Endothelial cell (in vitro differentiated cells): ENCODE data around the gene RUFY1. TPM values are rescaled to one million over a fixed set of nuclear protein-coding genes. Genes with fewer than 3 reads are reported as not detected.
"Not testable (repeated sequence)": the region's sequence is repeated elsewhere in the genome, so short reads cannot be mapped to it uniquely, and the experiment has no call there.

Source experiments
- DNase-seq: peaks from one replicate; pipeline ENCODE4 v3.0.0; 2021; ENCODE audit warnings: low spot score
- H3K27ac Mint-ChIP-seq: one replicate; pipeline ENCODE4 v1.8.0; 2021; ENCODE audit warnings: mixed read lengths, inconsistent platforms; ENCODE audit not compliant: unreplicated experiment
- H3K27me3 Mint-ChIP-seq: one replicate; pipeline ENCODE4 v1.8.0; 2021; ENCODE audit warnings: mild to moderate bottlenecking, moderate library complexity, mixed read lengths, inconsistent platforms; ENCODE audit not compliant: unreplicated experiment
- H3K36me3 Mint-ChIP-seq: one replicate; pipeline ENCODE4 v1.8.0; 2021; ENCODE audit warnings: mild to moderate bottlenecking, low read depth, mixed read lengths, inconsistent platforms; ENCODE audit not compliant: unreplicated experiment
- H3K4me1 Mint-ChIP-seq: one replicate; pipeline ENCODE4 v1.8.0; 2021; ENCODE audit warnings: mild to moderate bottlenecking, mixed read lengths, inconsistent platforms; ENCODE audit not compliant: unreplicated experiment
- H3K4me3 Mint-ChIP-seq: one replicate; pipeline ENCODE4 v1.8.0; 2021; ENCODE audit warnings: mild to moderate bottlenecking, mixed read lengths, inconsistent platforms; ENCODE audit not compliant: unreplicated experiment
- H3K9me3 Mint-ChIP-seq: one replicate; pipeline ENCODE4 v1.8.0; 2021; ENCODE audit warnings: mixed read lengths, inconsistent platforms; ENCODE audit not compliant: unreplicated experiment
- CTCF ChIP-seq: fragments of 200-600 bp; sonication (generic); IDR thresholded peaks from one replicate; pipeline ENCODE4 v1.5.0; 2021; ENCODE audit warnings: antibody characterized with exemption; ENCODE audit not compliant: unreplicated experiment
- total RNA-seq: library from RNA; stranded (reverse); fragmentation: NEBNext Ultra II Directional; extraction: Animal tissue kit (Norgen Biotek cat#: 25700); gene quantifications from one replicate; pipeline ENCODE4 v1.2.1, GENCODE V29; 2021; ENCODE audit not compliant: unreplicated experiment

RUFY1 gene
- total RNA-seq, 1 donor from 2014 or later = 30.5 TPM

DNA sequence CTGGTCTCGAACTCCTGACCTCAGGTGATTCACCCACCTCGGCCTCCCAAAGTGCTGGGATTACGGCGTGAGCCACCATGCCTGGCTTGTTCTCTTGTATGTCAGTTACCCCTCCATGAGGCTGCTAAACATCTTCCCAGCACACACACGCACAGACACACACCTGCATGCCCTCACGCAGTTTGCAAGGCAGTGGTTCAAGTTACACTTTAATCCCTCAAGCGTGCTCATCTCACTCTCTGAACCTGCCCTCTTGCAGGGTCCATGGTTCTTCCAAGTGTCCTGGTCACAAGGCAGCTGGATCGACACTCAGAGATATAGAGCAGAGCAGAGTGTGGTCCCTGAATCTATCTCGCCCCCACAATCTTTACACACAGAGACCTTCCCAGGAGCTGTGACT, 34.1 kb upstream of the RUFY1 start:
- H3K27ac Mint-ChIP-seq = no peak overlapping the region
- H3K4me3 Mint-ChIP-seq = no peak overlapping the region
- peaks cover 2% of the 10 kb centered on the region for H3K4me1 Mint-ChIP-seq
- no peak for TF ChIP-seq CTCF
- DNase-seq = no peak
- no peaks in the 10 kb centered on the region for H3K36me3 Mint-ChIP-seq
- H3K9me3 Mint-ChIP-seq = no peaks in the 10 kb centered on the region
- no peaks in the 10 kb centered on the region for H3K27me3 Mint-ChIP-seq

DNA sequence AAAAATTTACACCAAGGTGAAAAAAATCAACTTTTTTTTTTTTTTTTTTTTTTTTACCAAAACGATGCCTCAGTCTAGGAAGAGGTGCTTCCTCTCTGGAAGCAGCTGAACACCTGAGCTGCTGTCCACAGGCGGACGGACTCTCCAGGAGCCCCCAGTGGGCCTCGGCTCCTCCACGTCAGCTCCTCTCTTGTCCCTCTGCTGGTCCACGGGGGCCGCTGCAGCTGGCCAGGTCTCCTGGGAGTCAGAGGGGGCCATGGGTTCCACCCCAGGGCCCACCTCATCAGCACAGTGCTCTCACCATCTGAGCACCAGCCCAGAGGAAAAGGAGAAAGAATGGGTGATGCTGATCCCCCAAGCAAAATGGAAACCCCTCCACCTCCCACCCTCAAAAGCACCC, 32.6 kb upstream of the RUFY1 start:
- H3K4me1 Mint-ChIP-seq, DNase-seq, H3K36me3 Mint-ChIP-seq, H3K9me3 Mint-ChIP-seq, H3K27me3 Mint-ChIP-seq, H3K27ac Mint-ChIP-seq, H3K4me3 Mint-ChIP-seq: not testable (repeated sequence)

- H3K36me3 Mint-ChIP-seq, H3K27ac Mint-ChIP-seq, H3K27me3 Mint-ChIP-seq, H3K4me1 Mint-ChIP-seq, H3K9me3 Mint-ChIP-seq, DNase-seq, H3K4me3 Mint-ChIP-seq: not testable (repeated sequence)
Observed at GRCh38 chr5:179518369-179518768, 32.0 kb upstream of the RUFY1 start.

DNA sequence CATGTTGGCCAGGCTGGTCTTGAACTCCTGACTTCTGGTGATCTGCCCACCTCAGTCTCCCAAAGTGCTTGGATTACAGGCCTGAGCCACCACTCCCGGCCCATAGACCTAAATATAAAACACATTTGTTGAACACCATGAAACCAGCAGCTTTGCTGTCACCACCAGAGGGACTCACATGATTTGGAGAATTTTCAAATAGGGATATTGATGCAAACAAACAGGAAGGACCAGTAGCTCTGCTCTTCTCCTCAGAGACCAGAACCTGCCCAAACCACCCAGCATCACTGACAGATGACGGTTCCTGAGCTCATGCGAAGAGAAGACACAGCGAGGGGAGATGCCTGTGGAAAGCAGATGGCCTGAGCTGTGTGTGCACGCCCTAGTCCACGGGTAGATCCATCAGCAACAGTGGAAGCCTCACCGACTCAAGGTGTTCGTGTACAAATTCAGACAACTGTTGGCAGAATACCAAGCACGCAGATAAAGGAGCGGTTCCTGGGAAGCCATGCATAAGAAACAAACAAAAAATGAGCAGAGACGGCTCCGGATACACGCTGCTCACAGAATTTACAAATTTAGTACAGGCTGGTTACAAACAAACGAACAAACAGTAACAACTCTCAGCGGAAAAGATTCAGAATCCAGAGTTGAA, 30.8 kb upstream of the RUFY1 start:
- H3K36me3 Mint-ChIP-seq, H3K27me3 Mint-ChIP-seq, H3K9me3 Mint-ChIP-seq, DNase-seq, H3K4me3 Mint-ChIP-seq, H3K27ac Mint-ChIP-seq, H3K4me1 Mint-ChIP-seq: not testable (repeated sequence)

GRCh38 chr5:179522107-179522506, 28.2 kb upstream of the RUFY1 start:
- H3K4me1 Mint-ChIP-seq, H3K27me3 Mint-ChIP-seq, H3K27ac Mint-ChIP-seq, H3K36me3 Mint-ChIP-seq, H3K9me3 Mint-ChIP-seq, DNase-seq: not testable (repeated sequence)
- H3K4me3 Mint-ChIP-seq = peak overlapping the region; percentile 4

DNA sequence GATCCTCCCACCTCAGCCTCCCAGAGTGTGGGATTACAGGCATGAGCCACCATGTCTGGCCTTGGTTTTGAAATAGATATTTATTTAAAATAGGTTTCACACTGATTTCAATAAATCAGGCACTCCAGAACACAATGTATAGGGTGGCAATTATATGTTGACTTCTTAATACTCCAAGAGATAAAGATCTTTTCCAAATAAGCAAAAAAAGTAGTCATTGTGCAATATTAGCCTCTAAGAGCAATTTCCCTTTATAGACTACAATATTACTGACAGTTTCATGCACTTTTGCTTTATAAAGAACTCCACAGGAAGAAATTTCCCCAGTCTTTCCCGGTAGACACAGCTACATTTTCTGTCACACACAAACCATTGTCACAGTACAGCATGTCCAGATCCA, 23.4 kb upstream of the RUFY1 start:
- H3K27me3 Mint-ChIP-seq = no peaks in the 10 kb centered on the region
- TF ChIP-seq CTCF = no peak
- no peaks in the 10 kb centered on the region for H3K9me3 Mint-ChIP-seq
- no peaks in the 10 kb centered on the region for H3K36me3 Mint-ChIP-seq
- DNase-seq = no peak
- H3K4me3 Mint-ChIP-seq = no peak overlapping the region
- H3K27ac Mint-ChIP-seq = no peak overlapping the region
- H3K4me1 Mint-ChIP-seq = no peaks in the 10 kb centered on the region

DNA sequence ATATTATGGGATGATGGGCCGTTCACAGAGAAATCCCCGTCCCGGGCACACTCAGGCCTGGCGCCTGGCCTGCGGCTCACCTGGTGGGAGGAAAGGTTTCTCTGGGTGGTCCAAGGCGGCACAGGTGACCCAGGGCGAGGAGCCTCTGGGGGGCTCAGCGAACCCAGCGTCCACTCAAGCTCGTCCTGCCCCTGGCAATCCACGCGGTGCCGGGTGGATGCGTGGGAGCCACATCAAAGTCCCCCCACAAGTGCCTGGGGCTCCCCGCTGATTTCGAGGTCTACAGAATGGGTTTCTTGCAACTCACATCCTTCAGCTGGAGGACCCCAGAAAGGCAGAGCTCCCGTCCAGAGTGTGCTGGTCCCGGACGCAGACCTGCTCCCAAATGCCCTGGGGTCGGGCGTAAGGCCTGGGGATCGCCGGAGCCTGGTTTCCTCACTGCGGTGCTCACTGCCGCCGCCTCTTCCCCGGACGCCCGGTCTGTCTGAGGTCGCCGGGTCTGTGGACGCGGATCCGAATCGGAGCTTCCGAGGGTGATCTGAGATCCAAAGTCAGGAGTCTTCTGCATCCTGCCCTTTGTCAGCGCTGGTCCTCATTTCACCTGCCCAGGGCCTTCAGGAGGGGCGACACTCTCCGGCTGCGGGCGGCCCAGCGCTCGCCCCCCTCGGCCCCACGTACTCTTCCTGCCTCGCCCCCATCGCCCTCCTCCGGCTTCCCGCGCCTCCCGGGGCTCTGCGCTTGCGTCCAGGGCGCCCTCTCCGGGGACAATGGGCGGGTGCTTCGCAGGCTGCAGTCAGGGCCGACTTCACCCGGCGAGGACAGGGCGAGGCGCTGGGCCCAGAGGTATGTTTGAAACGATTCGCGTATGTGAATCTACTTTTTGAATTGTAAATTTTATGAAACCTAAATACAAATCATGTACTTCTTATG, 20.0 kb upstream of the RUFY1 start:
- DNase-seq = peak; percentile 73
- no peaks in the 10 kb centered on the region for H3K36me3 Mint-ChIP-seq
- H3K4me3 Mint-ChIP-seq = peak overlapping the region; percentile 67
- H3K4me1 Mint-ChIP-seq = no peaks in the 10 kb centered on the region
- TF ChIP-seq CTCF = no peak
- no peaks in the 10 kb centered on the region for H3K27me3 Mint-ChIP-seq
- H3K9me3 Mint-ChIP-seq = no peaks in the 10 kb centered on the region
- no peak overlapping the region for H3K27ac Mint-ChIP-seq
